Activated naive CD4-positive, alpha-beta T cell treated with anti-CD3 and anti-CD28 coated beads, Interleukin-2, amount 50 U/mL, for 72 hours (primary cell): ENCODE data around the gene RAB11FIP5. TPM values are rescaled to one million over a fixed set of nuclear protein-coding genes. Genes with fewer than 3 reads are reported as not detected.
A peak's percentile ranks its signal among the peaks of the same experiment; 100 is the strongest.
"Not testable (repeated sequence)": the region's sequence is repeated elsewhere in the genome, so short reads cannot be mapped to it uniquely, and the experiment has no call there.

Experiments
- ATAC-seq, 2 donors: fragments of 150-1000 bp; cut with Tn5 transposase; 2 replicates each; pipeline ENCODE4 v1.10.0; 2021; ENCODE audit warnings: mild to moderate bottlenecking in 2 of 2, moderate library complexity in 2 of 2
- DNase-seq, 2 donors: peaks; one replicate each; pipeline ENCODE4 v3.0.0; 2021 to 2022; ENCODE audit warnings: low spot score in 2 of 2
- H3K27ac Mint-ChIP-seq, 2 donors: one replicate each; pipeline ENCODE4 v1.8.0; 2022; ENCODE audit warnings: mild to moderate bottlenecking in 2 of 2, mixed read lengths in 2 of 2
- H3K36me3 Mint-ChIP-seq, 2 donors: one replicate each; pipeline ENCODE4 v1.8.0; 2022; ENCODE audit warnings: mixed read lengths in 2 of 2
- H3K9me3 Mint-ChIP-seq, 2 donors: one replicate each; pipeline ENCODE4 v1.8.0; 2022; ENCODE audit warnings: mixed read lengths in 2 of 2
- total RNA-seq, 2 donors: library from RNA; stranded (reverse); gene quantifications; one replicate each; pipeline ENCODE4 v1.2.3, GENCODE V29; 2022

RAB11FIP5 gene
- total RNA-seq, 2 donors from 2014 or later: 8.3 to 27.9 TPM

DNA sequence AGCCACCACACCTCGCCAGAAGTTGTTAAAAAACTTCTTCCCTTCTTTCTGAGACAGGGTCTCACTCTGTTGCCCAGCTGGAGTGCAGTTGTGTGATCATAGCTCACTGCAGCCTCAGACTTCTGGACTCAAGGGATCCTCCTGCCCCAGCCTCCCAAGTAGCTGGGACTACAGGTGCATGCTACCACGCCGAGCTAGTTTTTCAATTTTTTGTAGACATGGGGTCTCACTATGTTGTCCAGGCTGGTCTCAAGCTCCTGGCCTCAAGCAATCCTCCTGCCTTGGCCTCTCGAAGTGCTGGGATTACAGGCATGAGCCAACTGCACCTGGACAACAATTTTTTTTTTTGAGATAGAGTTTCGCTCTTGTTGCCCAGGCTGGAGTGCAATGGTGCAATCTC, 47.7 kb downstream of the RAB11FIP5 start:
- not testable (repeated sequence) for H3K9me3 Mint-ChIP-seq, H3K27ac Mint-ChIP-seq, H3K36me3 Mint-ChIP-seq, ATAC-seq, DNase-seq

DNA sequence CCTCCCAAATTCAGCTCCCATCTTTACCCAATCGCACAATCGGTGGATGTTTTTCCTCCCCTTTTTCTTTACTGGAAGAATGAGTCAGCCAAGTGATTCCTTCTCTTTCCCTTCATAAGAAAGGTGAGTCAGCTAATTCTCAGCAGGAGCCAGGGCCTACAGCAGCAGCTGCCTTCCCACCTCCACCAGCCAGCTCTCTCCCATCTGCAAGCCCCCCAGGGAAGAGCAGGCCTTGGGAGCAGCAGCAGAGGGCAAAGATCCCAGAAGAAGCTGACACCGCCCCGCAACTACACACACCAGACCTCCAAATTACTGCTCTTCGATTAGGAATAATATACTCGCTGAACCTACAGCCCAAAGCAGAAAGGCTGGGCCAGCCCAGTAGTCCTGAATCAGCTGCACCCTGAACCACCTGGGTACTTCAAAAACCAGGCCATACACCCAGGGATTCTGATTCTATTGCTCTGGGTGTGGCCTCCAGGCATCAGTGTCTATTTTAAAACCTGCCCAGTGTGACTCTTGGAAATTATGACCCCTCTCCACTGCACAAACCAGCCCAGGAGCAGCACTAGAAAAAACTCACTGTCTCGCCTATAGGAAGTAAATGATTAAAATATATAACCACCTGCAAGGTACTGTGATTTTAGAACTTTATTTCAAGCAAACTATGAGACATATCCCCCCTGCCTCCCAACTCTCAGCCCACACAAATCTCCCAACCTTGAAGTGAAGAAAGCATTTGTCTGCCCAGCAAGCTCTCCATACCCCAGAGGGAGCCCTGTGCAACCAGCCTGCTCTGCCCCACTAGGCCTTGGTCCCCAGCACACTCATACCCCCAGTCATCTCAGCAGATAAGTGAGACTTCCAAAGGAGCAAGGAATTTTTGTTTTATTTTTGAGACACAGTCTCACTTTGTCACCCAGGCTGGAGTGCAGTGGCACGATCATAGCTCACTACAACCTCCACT, 48.6 kb downstream of the RAB11FIP5 start:
- peak in 1 of 2 donors; percentile 30 for ATAC-seq

DNA sequence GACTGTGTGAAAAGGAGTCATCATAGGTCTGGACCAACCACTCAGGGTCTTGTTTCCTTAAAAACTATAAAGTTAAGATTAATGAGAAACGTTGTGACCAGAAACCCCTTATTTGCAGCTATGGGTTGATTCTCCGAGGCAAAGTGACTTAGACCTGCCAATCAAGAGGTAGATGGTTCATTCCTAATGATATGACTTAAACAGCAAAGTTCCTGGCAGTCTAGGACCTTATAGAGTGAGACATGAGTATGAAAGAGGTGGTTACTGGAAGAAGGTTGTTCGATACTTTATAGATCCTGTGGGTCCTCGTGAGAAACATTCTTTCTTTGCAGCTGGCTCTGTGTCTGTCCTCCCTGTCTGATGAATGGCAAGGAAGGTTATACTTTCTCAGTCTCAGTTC, 49.3 kb downstream of the RAB11FIP5 start:
- ATAC-seq: no peak
- peak overlapping the region in 1 of 2 donors; percentile 64 for H3K27ac Mint-ChIP-seq
- no peak for DNase-seq
- no peaks in the 10 kb centered on the region for H3K36me3 Mint-ChIP-seq
- H3K9me3 Mint-ChIP-seq: no peaks in the 10 kb centered on the region

More for the DNA sequence above, 48.6 kb downstream of the RAB11FIP5 start:
- Mint-ChIP-seq H3K27ac (peak overlapping the region in 1 of 2 donors; percentile 64), H3K9me3 (no peaks in the 10 kb centered on the region), H3K36me3 (no peaks in the 10 kb centered on the region)
- DNase-seq: no peak

DNA sequence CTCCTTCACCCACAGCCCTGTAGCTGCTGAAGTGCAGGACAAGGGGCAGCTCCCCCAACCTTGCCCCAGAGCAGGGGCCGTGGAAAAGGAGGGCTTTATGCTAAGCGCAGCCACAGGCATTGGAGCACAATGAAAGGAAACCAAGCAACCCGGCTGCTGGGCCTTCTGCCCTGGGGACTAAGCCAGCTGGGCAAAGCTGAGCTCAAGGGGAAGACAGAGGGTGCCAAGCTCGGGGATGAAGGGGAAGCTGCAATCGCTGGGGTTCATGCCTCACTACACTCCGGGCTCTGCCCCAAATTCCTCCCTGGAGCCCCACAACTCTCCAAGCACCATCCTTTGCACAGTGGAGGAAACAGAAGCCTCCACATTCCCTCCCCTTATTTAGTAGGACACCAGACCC, 53.6 kb downstream of the RAB11FIP5 start:
- no peak for ATAC-seq
- peaks cover 5 to 7% of the 10 kb centered on the region in 2 donors for H3K9me3 Mint-ChIP-seq
- H3K36me3 Mint-ChIP-seq: peaks cover 13 to 15% of the 10 kb centered on the region in 2 donors
- H3K27ac Mint-ChIP-seq: no peak overlapping the region
- no peak for DNase-seq

DNA sequence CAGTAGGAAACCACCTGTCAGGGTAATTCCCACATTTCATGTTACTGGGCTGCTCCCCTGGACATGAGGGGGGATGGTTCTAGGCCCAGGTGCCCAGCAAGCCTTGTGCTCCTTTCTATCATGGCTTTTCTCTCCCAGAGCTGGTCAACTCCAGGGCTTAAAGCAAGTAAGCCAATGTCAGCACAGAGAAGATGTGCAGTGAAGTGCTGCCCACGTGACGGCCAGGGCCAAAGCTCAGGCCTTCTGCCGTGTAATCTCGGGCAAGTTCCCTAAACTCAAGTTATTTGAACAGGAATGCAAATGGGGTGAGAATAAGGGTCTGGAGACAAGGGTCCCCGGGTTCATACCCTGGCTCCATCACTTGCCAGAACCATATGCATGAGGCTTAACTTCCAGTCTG, 57.8 kb downstream of the RAB11FIP5 start:
- peaks cover 13 to 15% of the 10 kb centered on the region in 2 donors for H3K36me3 Mint-ChIP-seq
- no peak overlapping the region for H3K27ac Mint-ChIP-seq
- H3K9me3 Mint-ChIP-seq: peaks cover 5 to 7% of the 10 kb centered on the region in 2 donors
- no peak for ATAC-seq
- DNase-seq: no peak

DNA sequence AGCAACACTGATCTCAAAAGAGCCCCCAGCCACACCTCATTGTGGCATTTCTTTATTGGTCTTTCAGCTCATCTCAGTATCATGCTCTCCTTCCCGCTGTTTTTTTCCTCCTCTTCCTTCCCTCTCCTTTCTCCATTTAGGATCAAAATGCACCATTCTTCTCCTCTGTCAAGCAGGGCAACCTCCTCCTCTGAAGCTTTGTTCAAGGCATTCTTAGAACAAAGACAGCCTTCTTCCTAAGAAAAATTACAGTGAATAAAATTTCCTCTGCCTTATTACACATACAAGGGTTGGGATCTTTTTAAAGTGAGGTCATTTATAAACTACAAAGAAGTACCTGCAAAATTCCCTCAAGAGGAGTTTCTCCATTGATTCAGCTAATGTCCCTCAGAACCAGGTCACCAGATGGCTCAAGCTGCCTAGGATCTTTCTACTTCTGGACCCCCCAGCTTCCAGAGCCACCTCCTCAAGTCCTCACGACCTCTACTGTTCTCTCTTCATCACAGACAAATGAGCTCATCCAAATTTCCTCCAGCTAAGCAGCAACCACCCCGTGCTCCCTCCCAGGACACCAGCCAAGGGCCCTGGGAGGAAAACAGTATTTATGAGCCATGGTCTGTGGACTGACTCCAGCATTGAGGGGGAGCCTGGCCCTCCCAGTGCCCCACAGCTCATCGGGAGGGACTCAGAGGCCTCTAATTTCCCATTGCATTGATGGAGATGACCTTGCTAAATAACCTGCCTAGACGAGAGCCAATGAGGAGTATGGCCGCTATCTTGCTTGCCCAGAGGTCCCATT, 59.2 kb downstream of the RAB11FIP5 start:
- Mint-ChIP-seq H3K36me3 (peaks cover 13 to 15% of the 10 kb centered on the region in 2 donors), H3K9me3 (peaks cover 5 to 7% of the 10 kb centered on the region in 2 donors), H3K27ac (no peak overlapping the region)
- DNase-seq (no peak), ATAC-seq (no peak)

DNA sequence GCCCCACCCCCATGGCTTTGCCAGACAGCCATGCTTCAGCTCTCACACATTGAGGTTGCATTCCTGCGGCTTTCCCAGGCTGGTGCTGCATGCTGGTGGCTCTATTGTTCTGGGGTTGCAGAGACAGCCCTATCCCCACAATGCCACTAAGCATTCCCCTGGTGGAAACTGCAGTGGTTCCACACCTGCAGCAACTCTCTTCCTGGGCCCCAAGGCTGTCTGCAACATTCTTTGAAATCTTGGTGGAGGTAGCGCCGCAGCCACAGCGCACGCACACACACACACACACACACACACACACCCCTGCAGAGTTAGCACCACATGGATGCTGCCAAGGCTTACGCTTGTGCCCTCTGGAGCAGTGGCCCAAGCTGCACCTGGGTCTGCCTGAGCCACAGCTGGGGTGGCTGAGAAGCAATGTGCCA, 62.6 kb downstream of the RAB11FIP5 start:
- ATAC-seq: no peak
- no peaks in the 10 kb centered on the region for H3K9me3 Mint-ChIP-seq
- no peaks in the 10 kb centered on the region for H3K36me3 Mint-ChIP-seq
- DNase-seq: no peak
- H3K27ac Mint-ChIP-seq: no peak overlapping the region

DNA sequence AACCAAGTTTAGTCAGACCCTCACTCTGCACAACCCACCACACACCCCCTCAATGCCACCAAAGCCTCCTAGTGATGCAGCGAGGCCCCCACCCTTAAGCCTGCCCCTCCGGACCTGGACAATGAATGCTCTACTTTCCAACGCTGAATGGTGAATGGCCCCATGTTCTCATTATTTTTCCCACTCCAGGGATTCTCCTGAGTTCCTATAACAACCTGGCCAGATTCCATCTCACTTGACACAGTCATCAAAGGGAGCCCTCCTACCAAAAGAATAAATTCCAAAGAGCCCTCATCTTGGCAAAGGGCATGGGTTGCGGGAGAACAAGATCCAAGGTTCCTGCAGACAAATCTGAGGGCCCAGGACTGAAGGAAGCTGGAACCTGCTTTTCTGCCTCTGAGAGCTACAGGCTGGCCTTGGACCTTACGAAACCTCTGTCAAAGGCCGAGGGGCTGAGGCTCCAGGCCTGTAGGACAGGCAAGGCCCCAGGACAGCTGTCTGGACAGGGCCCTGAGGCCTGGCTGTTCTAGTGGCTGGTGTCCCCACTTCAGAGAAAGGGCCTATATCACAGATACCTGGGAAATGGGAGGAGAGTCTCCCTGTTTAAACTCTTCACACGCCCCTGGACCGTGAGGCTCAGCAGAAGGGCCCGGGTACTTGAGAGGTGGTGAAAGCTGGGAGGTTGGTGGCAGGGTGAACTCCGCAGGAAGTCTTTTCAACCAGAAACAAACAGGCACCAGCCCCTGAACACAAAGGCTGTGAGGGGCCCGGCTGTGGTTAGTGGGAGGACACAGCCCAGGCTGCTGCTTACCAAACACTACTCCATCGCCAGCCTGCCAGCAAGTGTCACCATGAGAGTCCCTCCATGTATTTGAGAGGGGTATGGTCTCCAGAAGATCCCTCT, 68.6 kb downstream of the RAB11FIP5 start:
- Mint-ChIP-seq H3K36me3 (no peaks in the 10 kb centered on the region), H3K27ac (peak overlapping the region; percentile 35 to 87), H3K9me3 (no peaks in the 10 kb centered on the region)
- DNase-seq (no peak), ATAC-seq (no peak)

DNA sequence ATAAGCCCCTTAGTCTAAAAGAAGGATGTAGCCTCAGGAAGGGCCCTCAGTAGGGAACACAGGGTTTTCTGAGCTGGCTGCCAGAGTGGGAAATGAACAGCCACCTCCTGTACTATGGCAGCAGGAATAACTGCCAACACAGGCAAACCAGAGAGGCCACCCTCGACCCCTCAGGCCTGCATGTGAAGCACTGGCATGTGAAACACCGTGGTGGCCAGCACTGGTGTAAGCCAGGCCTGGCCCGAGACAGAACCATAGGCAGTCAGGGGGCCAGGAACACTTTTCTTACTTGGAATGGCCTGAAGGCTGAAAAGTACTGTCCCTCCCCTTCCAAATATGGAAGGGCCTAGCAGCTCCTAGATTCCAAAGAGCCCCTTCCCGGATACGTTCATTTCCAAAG, 69.5 kb downstream of the RAB11FIP5 start:
- Mint-ChIP-seq H3K27ac (no peak overlapping the region), H3K9me3 (no peaks in the 10 kb centered on the region), H3K36me3 (no peaks in the 10 kb centered on the region)
- ATAC-seq (no peak), DNase-seq (no peak)

DNA sequence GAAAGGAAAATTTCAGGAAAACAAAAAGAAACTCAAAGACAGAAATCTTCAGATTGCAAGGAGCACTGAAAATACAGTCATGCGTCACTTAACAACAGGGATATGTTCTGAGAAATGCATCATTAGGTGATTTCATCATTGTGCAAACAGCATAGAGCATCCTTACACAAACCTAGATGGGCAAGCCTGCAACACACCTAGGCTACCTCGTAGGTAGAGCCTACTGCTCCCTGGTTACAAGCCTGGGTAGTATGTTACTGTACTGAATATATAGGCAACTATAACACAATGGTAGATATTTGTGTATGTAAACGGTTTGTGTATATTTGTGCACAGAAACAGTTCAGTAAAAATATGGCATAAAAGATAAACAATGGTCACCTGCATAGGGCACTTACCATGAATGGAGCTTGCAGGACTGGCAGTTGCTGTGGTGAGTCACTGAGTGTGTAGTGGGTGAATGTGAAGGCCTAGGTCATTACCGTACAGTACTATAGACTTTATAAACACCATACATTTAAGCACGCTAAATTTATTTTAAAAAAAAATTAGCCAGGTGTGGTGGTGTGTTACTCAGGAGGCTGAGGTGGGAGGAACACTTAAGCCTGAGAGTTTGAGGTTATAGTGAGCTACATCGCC, 74.7 kb downstream of the RAB11FIP5 start:
- DNase-seq (no peak), ATAC-seq (no peak)
- H3K9me3 Mint-ChIP-seq: no peaks in the 10 kb centered on the region
- H3K36me3 Mint-ChIP-seq: no peaks in the 10 kb centered on the region
- H3K27ac Mint-ChIP-seq: no peak overlapping the region

DNA sequence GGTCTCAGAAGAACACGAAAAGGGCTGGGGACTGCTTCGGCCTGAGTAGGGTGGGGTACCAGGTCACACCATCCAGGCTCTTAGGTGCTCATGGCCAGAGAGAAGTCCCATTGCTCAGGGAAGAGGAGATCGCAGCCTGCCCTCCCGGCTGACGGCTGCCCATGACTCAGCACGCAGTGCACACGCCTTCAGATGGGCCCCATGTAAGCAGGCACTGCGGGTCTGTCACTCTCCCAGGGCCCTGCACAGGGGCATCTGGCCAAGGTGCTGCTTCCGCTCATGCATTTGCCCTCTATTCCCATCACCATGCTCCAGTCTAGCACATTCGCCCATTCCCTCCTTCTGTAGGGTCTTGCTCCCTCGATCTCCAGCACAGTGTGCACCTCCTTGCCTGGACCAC, 76.0 kb downstream of the RAB11FIP5 start:
- Mint-ChIP-seq H3K9me3 (no peaks in the 10 kb centered on the region), H3K27ac (peak overlapping the region in 1 of 2 donors; percentile 81), H3K36me3 (no peaks in the 10 kb centered on the region)
- DNase-seq: no peak
- no peak for ATAC-seq

DNA sequence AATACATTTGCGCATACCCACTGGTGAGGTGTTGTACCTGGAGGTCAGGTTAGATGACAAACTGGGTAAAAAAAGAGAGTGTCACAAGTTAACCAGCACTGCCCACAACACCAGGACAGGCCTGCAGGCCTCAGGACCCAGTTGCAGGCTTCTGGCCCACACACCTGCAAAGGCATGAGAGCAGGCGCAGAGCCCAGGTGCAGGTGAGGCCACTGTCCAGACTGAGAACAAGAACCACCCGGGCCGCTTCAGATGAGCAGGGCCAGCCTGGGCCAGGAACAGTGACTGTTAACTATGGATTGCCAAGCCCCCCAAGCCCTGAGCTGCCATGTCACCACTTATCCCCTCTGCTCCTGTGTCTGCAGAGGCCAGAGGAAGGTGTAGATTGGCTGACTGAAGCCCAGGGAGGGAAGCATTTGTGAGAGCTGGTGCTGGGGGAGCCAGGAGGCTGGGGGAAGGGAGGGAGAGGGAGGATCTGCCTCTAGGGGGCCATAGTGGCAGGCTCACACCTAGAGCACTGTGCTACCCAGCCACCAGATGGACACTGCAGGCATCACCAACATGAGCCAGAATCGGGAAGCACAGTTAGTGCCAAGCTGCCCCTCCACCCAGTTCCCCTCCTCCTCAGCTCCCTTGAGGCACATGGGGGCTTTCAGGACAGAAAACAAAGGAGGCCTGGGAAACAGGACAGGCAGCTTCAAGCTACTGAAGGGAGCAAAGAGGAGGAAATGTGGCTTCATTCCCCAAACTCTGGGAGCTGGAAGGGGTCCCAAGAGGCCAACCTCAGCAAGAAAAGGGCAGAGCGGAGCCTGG, 76.6 kb downstream of the RAB11FIP5 start:
- ATAC-seq (no peak), DNase-seq (no peak)
- H3K27ac Mint-ChIP-seq: no peak overlapping the region
- no peaks in the 10 kb centered on the region for H3K9me3 Mint-ChIP-seq
- no peaks in the 10 kb centered on the region for H3K36me3 Mint-ChIP-seq

DNA sequence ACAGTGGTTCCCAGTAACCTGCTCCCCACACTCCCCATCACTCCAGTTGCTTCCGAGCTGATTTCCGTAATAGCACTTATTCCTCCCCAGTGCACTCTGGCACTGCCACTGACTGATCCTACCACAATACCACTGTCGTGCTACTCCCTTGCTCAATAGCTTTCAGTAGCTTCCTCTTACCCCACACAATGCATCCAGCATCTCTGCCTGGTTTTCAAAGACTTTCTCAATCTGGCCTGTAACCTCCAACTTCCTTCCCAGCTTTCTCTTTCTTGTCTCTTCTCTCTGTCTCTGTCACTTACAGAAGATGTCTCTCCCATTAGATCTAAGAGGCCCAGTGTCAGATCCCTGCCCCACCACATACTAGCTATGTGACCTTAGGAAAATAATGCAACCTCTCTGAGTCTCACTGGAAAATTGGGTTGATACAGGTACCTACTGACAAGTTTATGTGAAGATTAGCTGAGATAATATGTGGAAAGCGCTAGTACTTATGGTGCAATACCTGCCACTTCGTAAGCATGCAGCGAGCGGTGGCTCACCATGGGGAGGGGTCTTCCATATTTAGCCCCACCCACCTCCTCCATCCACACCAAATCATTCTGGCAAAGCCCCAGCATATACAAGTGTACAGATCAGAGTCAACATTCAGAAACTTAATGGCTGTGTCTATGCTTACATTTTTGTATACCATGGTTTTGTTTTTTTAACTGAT, 77.9 kb downstream of the RAB11FIP5 start:
- Mint-ChIP-seq H3K9me3 (no peaks in the 10 kb centered on the region), H3K36me3 (no peaks in the 10 kb centered on the region), H3K27ac (no peak overlapping the region)
- no peak for ATAC-seq
- no peak for DNase-seq

DNA sequence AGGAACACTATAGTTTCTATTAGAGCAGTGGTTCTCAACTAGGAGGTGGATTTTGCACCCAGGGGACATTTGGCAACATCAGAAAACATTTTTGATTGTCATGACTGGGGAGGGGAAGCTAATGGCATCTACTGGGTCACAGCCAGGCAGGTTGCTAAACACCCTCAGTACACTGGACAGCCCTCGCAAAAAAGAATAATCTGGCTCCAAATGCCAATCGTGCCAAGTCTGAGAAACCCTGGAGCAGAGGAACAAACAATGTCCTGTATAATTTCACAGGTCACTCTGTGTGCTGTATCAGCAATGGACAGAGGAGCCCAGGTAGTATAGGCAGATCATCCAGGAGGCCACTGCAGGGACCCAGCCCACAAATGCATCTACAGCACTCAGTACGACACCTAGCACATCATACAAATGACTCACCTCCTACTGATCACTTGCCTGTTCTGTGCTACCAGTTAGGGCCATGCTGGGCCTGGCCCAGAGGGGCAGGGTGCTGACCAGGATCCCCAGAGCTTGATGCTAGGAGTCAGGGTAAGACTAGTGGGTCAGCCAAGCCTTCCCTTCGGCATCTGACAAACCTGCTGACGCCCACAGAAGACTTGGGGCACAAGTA, 78.9 kb downstream of the RAB11FIP5 start:
- peak overlapping the region in 1 of 2 donors; percentile 31 for H3K27ac Mint-ChIP-seq
- H3K9me3 Mint-ChIP-seq: no peaks in the 10 kb centered on the region
- ATAC-seq (no peak), DNase-seq (no peak)
- H3K36me3 Mint-ChIP-seq: no peaks in the 10 kb centered on the region
